Vagina (tissue), 2 donors: ENCODE measurements around the gene SERPINI1. TPM values are rescaled to one million over a fixed set of nuclear protein-coding genes. Genes with fewer than 3 reads are reported as not detected.
"Not testable (repeated sequence)": the region's sequence is repeated elsewhere in the genome, so short reads cannot be mapped to it uniquely, and the experiment has no call there.

Experiments used
- DNase-seq, 2 donors: peaks; one replicate each; pipeline ENCODE4 v3.0.0-alpha.2; 2017; ENCODE audit errors: extremely low spot score in 2 of 2
- H3K27ac ChIP-seq: fragments of 200-600 bp; sonication (generic); one replicate; pipeline ENCODE4 v1.5.1; 2019
- H3K27me3 ChIP-seq: fragments of 200-600 bp; sonication (generic); one replicate; pipeline ENCODE4 v1.5.1; 2019
- H3K36me3 ChIP-seq, 2 donors: fragments of 200-600 bp; sonication (generic); one replicate each; pipeline ENCODE4 v1.5.1; 2017 to 2019
- H3K4me1 ChIP-seq: fragments of 200-600 bp; sonication (generic); one replicate; pipeline ENCODE4 v1.5.1; 2019
- H3K4me3 ChIP-seq, 2 donors: fragments of 200-600 bp; sonication (generic); 1 replicate in 1 of 2; 2 replicates in 1 of 2; pipeline ENCODE4 v1.5.1; 2016 to 2019
- H3K9me3 ChIP-seq: fragments of 200-600 bp; sonication (generic); one replicate; pipeline ENCODE4 v1.5.1; 2019
- POLR2A ChIP-seq, 2 donors: fragments of 450-650 bp; IDR thresholded peaks; one replicate each; pipeline ENCODE4 v1.6.1; 2017; ENCODE audit warnings: antibody characterized with exemption in 2 of 2, mild to moderate bottlenecking in 2 of 2, moderate library complexity in 2 of 2
- POLR2AphosphoS5 ChIP-seq, 2 donors: sonication (generic); formaldehyde crosslinking; IDR thresholded peaks; one replicate each; pipeline ENCODE4 v1.9.0; 2017; ENCODE audit warnings: antibody characterized with exemption in 2 of 2, mild to moderate bottlenecking in 2 of 2, low read depth in 1 of 2; ENCODE audit not compliant: insufficient read depth in 1 of 2
- intact Hi-C: fragments of 100-400 bp; cut with DNase I; formaldehyde crosslinking; loops from one replicate; pipeline ENCODE4 v1.15.1; 2023
- total RNA-seq: library from RNA; depleted of rRNA; stranded (reverse); fragments of >200 nt; gene quantifications from one replicate; pipeline ENCODE4 v1.2.3, GENCODE V29; 2016
- TF ChIP-seq, protein P1 (sequence below), 3 experiments: fragments of 450-650 bp in 2 of 3; fragments of 200-600 bp in 1 of 3; sonication (generic) in 1 of 3; IDR thresholded peaks; one replicate each; pipeline ENCODE4 v1.5.1; 2017 to 2019; ENCODE audit warnings: antibody characterized with exemption in 3 of 3, mild to moderate bottlenecking in 2 of 3, moderate library complexity in 2 of 3

SERPINI1 gene
- total RNA-seq, 1 donor from 2014 or later: 13.8 TPM

DNA sequence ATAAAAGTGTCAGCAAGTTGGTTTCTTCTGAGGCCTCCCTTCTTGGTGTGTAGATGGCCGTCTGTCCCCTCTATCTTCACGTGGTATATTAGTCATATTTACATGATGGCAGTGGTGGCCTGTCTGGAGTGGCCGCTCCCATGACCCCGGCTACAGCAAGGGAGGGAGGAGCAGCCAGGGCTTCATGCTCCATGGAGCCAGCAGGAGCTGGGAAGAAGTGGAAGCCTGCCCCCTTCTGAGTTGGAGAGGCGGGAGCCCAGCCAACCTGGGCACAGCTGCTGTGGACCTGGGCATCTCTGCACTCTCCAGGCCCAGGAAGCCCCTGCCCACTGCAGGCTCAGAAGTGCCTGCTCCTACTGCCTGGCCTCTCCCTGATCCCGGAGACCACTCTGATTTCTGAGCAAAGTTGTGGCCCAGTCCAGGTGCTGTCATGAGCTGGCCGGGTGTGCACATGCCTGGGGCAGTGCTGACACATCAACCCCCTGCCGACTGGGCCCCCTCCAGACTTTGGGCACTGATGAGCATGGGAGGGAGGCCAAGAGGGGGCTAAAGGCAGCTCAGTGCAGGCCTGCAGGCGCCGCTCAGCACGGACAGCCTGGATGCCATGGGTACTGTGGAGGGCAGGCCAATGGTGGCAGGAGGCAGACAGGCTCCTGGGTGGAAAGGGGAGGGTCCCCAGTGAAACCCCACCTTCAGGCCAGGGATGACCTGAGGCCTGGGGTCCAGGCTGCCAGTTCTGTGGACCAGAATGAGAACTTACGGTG is 84.8 kb downstream of the SERPINI1 start:
- DNase-seq: no peak
- Histone ChIP-seq H3K27me3 (no peaks in the 10 kb centered on the region), H3K27ac (no peak overlapping the region), H3K36me3 (no peaks in the 10 kb centered on the region), H3K9me3 (no peaks in the 10 kb centered on the region), H3K4me1 (peaks cover under 1% of the 10 kb centered on the region), H3K4me3 (no peak overlapping the region)
- TF ChIP-seq, protein P1, sequence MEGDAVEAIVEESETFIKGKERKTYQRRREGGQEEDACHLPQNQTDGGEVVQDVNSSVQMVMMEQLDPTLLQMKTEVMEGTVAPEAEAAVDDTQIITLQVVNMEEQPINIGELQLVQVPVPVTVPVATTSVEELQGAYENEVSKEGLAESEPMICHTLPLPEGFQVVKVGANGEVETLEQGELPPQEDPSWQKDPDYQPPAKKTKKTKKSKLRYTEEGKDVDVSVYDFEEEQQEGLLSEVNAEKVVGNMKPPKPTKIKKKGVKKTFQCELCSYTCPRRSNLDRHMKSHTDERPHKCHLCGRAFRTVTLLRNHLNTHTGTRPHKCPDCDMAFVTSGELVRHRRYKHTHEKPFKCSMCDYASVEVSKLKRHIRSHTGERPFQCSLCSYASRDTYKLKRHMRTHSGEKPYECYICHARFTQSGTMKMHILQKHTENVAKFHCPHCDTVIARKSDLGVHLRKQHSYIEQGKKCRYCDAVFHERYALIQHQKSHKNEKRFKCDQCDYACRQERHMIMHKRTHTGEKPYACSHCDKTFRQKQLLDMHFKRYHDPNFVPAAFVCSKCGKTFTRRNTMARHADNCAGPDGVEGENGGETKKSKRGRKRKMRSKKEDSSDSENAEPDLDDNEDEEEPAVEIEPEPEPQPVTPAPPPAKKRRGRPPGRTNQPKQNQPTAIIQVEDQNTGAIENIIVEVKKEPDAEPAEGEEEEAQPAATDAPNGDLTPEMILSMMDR (IDR thresholded peaks at IDR 0.05): no peak
- TF ChIP-seq POLR2AphosphoS5 (IDR thresholded peaks at IDR 0.05; ENCODE audit: insufficient read depth in 1 of 2, low read depth in 1 of 2): no peak
- no peak for TF ChIP-seq POLR2A (IDR thresholded peaks at IDR 0.05)
- intact Hi-C loops: no loop called here

GRCh38 chr3:167821248-167821805 is 85.8 kb downstream of the SERPINI1 start:
- no peaks in the 10 kb centered on the region for H3K27me3 ChIP-seq
- H3K36me3 ChIP-seq: no peaks in the 10 kb centered on the region
- H3K9me3 ChIP-seq: no peaks in the 10 kb centered on the region
- TF ChIP-seq POLR2AphosphoS5 (IDR thresholded peaks at IDR 0.05; ENCODE audit: insufficient read depth in 1 of 2, low read depth in 1 of 2) (no peak), POLR2A (IDR thresholded peaks at IDR 0.05) (no peak)
- TF ChIP-seq, protein P1 (IDR thresholded peaks at IDR 0.05): no peak
- no peak overlapping the region for H3K4me3 ChIP-seq
- no peak for DNase-seq
- H3K4me1 ChIP-seq: no peaks in the 10 kb centered on the region
- H3K27ac ChIP-seq: no peak overlapping the region
- intact Hi-C loops: no loop called here

DNA sequence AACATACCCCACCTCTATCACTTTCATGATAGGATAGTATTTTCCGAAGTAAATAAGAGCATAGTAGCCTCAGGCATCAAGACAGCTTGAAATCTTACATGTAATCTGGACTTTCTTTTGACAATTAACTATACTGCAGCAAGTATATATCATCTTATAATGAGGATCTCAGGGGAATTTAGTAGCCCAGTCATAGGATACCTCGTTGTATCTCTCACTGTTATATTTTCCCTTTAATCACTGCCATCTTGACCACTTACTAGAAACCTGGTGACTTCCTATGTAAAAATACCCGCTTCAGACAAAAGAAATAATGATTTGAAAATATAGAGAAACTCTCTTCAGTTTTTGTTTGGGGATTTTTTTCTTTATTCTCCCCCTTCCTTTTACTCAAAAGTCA is 88.2 kb downstream of the SERPINI1 start:
- H3K36me3 ChIP-seq: no peaks in the 10 kb centered on the region
- no peaks in the 10 kb centered on the region for H3K4me1 ChIP-seq
- H3K4me3 ChIP-seq: no peak overlapping the region
- no peaks in the 10 kb centered on the region for H3K27me3 ChIP-seq
- H3K27ac ChIP-seq: no peak overlapping the region
- DNase-seq: no peak
- intact Hi-C loops: no loop called here
- H3K9me3 ChIP-seq: no peaks in the 10 kb centered on the region
- TF ChIP-seq, protein P1 (IDR thresholded peaks at IDR 0.05): no peak
- TF ChIP-seq POLR2AphosphoS5 (IDR thresholded peaks at IDR 0.05; ENCODE audit: insufficient read depth in 1 of 2, low read depth in 1 of 2) (no peak), POLR2A (IDR thresholded peaks at IDR 0.05) (no peak)

GRCh38 chr3:167827588-167827987 is 92.1 kb downstream of the SERPINI1 start:
- H3K36me3 ChIP-seq, DNase-seq, H3K4me1 ChIP-seq, intact Hi-C loops, H3K9me3 ChIP-seq, H3K27ac ChIP-seq, H3K27me3 ChIP-seq, H3K4me3 ChIP-seq: not testable (repeated sequence)

DNA sequence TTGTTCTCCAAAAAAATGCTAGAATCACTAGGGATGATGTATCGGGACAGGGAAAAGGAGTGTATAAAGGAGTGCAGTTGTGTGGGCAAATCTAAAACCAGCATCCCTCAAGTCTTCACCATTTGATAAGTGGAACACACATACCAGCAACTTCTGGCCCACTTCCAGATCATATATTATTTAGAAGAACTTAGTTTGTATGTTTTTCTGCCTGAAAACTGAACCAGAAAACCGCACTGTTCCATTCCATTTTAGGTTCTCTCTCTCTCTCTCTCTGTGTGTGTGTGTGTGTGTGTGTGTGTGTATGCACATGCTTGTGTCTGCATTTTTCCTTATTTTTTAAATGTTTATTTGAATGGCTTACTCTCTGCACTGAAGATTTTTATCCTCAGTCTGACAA is 93.5 kb downstream of the SERPINI1 start:
- intact Hi-C loops: no loop called here
- TF ChIP-seq POLR2A (IDR thresholded peaks at IDR 0.05) (no peak), POLR2AphosphoS5 (IDR thresholded peaks at IDR 0.05; ENCODE audit: insufficient read depth in 1 of 2, low read depth in 1 of 2) (no peak)
- TF ChIP-seq, protein P1 (IDR thresholded peaks at IDR 0.05): no peak

More for the DNA sequence above, 93.5 kb downstream of the SERPINI1 start:
- no peak for DNase-seq
- H3K27me3 ChIP-seq: no peaks in the 10 kb centered on the region
- no peak overlapping the region for H3K4me3 ChIP-seq
- H3K27ac ChIP-seq: no peak overlapping the region
- no peaks in the 10 kb centered on the region for H3K4me1 ChIP-seq
- H3K9me3 ChIP-seq: no peaks in the 10 kb centered on the region
- no peaks in the 10 kb centered on the region for H3K36me3 ChIP-seq
